ENCODE data around the gene SS18L1. TPM values are rescaled to one million over a fixed set of nuclear protein-coding genes. Genes with fewer than 3 reads are reported as not detected.

SS18L1 gene
- total and polyA plus RNA-seq, 10 of the 15 experiments (the other 5 are each of a cell fraction or from before 2014, with no cell fraction given) = 1.8 to 20.0 (median 6.6) TPM

- H4K20me1 ChIP-seq (ENCODE audit: control insufficient read depth, insufficient read depth) = no peaks in the 10 kb centered on the region; the same call in 1 of the 2 replicates
- POLR2A ChIA-PET = no interaction called here
- DNase-seq (ENCODE audit: low read depth, low spot score) = no peak
- WGBS (ENCODE audit: insufficient coverage, insufficient replicate concordance, low lambda C conversion rate, missing lambda C conversion rate) = 97% methylated on average over 6 of the region's 6 CpGs
- H3K27me3 ChIP-seq (replicated peaks in 1 of 2; ENCODE audit: control insufficient read depth in 2 of 2, insufficient read depth in 2 of 2, low read length in 1 of 2) = no peaks in the 10 kb centered on the region
- SMC1A ChIA-PET (ENCODE audit: uncharacterized antibody, unreplicated experiment) = no interaction called here
- H3K79me2 ChIP-seq (ENCODE audit: control insufficient read depth, insufficient read depth, low read length) = peaks cover 53% of the 10 kb centered on the region
- no peak overlapping the region; the same call in 1 of the 2 replicates for H3K9ac ChIP-seq (ENCODE audit: control insufficient read depth, insufficient read depth, low read length)
- H3K4me1 ChIP-seq (ENCODE audit: control insufficient read depth, insufficient read depth, low read length) = peaks cover 4% of the 10 kb centered on the region; the same call in 1 of the 2 replicates
- no peak overlapping the region for H3K27ac ChIP-seq (ENCODE audit: control insufficient read depth, insufficient read depth)
- no peak overlapping the region for H3K4me3 ChIP-seq
- H2AFZ ChIP-seq (ENCODE audit: control insufficient read depth, low read depth, low read length) = no peak overlapping the region
- RAD21 ChIA-PET (ENCODE audit: unreplicated experiment) = interaction anchor here (1.2 kb wide), 1 partner anchor 136 kb away, joined by 4 read pairs; no protein-coding TSS in a partner anchor
- in situ Hi-C loops (cut with MboI) = no loop called here
- intact Hi-C loops (cut with micrococcal nuclease; ENCODE audit: unreplicated experiment) = no loop called here
- no peak overlapping the region for H3K4me2 ChIP-seq (ENCODE audit: control insufficient read depth, insufficient read depth)
- FAIRE-seq = no peak
- no peak for ATAC-seq
- CTCF ChIA-PET = no interaction called here
- peaks cover 0 to 2% of the 10 kb centered on the region in 2 experiments; a peak in 3 of 4 replicates for H3K36me3 ChIP-seq (ENCODE audit: control insufficient read depth in 2 of 2, insufficient read depth in 2 of 2, low read length in 1 of 2)
- H3K9me3 ChIP-seq (replicated peaks; ENCODE audit: control insufficient read depth, insufficient read depth, low read length) = no peaks in the 10 kb centered on the region; the same call in 2 of the 3 replicates
- TF ChIP-seq MLLT1 (IDR thresholded peaks at IDR 0.05) (no peak), NFYA (IDR thresholded peaks at IDR 0.05; ENCODE audit: borderline replicate concordance, low read depth, low read length) (no peak), PRDM15 (CRISPR knock-in tag; IDR thresholded peaks at IDR 0.05) (no peak), RAD21 (IDR thresholded peaks at IDR 0.05; ENCODE audit: insufficient read depth, low read depth, low read length) (no peak), HCFC1 (IDR thresholded peaks at IDR 0.05; ENCODE audit: low read length) (no peak), ZNF217 (IDR thresholded peaks at IDR 0.05) (no peak), ZBED1 (IDR thresholded peaks at IDR 0.05; ENCODE audit: borderline replicate concordance) (no peak), ZSCAN29 (IDR thresholded peaks at IDR 0.05) (no peak), MEF2B (IDR thresholded peaks at IDR 0.05; ENCODE audit: partially characterized antibody, poor library complexity, severe bottlenecking) (no peak), CBFB (IDR thresholded peaks at IDR 0.05; ENCODE audit: low read depth) (no peak)
- TF ChIP-seq, protein P1, sequence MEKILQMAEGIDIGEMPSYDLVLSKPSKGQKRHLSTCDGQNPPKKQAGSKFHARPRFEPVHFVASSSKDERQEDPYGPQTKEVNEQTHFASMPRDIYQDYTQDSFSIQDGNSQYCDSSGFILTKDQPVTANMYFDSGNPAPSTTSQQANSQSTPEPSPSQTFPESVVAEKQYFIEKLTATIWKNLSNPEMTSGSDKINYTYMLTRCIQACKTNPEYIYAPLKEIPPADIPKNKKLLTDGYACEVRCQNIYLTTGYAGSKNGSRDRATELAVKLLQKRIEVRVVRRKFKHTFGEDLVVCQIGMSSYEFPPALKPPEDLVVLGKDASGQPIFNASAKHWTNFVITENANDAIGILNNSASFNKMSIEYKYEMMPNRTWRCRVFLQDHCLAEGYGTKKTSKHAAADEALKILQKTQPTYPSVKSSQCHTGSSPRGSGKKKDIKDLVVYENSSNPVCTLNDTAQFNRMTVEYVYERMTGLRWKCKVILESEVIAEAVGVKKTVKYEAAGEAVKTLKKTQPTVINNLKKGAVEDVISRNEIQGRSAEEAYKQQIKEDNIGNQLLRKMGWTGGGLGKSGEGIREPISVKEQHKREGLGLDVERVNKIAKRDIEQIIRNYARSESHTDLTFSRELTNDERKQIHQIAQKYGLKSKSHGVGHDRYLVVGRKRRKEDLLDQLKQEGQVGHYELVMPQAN (conservative IDR thresholded peaks at IDR 0.05) = no peak
- BruUV-seq (replicated peaks) = no TSS peak
These were observed 3.6 kb downstream of the SS18L1 start for GRCh38 chr20:62147125-62147524.
